ENCODE data around the gene CAMK2B. TPM values are rescaled to one million over a fixed set of nuclear protein-coding genes. Genes with fewer than 3 reads are reported as not detected.

The CAMK2B gene
- total and polyA plus RNA-seq, 2 experiments from 2014 or later, result not detected

DNA sequence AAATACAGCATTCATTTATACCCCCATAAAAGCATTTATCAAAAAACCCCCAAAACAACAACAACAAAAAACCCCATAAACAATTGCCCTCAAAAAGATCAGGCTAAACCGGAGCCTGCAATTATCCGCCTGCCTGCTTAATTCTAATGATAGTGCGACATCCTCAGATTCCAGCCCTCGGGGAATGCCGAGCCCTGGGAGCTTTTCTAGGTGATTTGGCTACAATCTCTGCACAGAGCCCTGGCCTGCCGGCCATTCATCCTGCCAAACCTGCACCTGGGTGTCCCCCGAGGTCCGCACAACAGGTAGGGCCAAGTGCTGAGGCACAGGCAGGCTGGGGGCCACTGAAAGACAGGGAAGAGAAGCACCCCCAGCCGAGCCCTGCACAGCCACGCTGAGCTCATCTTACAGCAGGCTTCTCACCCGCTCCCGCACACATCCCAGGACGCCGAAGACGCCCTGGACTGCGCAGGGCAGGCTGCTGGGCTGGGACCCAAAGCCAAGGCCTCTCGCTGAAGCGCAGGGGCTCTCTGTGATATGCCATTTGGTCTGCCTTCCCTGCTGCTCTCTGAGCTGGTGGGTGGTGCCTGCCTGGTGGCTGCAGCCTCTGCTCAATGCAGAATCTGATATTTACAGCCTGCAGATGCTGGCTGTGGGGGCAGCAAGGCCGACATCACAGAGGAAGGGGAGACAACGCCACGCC, 57.5 kb downstream of the CAMK2B start:
- Histone ChIP-seq H3K27ac (ENCODE audit: low read depth) (no peak overlapping the region), H3F3A (replicated peaks; ENCODE audit: low read depth) (no peaks in the 10 kb centered on the region), H2AFZ (peak overlapping the region; percentile 56), H3K4me3 (no peak overlapping the region), H3K4me2 (no peak overlapping the region), H3K79me2 (replicated peaks; ENCODE audit: insufficient read depth) (no peaks in the 10 kb centered on the region), H3K36me3 (ENCODE audit: insufficient read depth) (no peaks in the 10 kb centered on the region), H3K9me2 (ENCODE audit: insufficient read depth) (no peaks in the 10 kb centered on the region), H3K4me1 (ENCODE audit: insufficient read depth) (no peaks in the 10 kb centered on the region), H3K27me3 (ENCODE audit: insufficient read depth) (no peaks in the 10 kb centered on the region), H4K20me1 (replicated peaks; ENCODE audit: insufficient read depth) (no peaks in the 10 kb centered on the region)
- no peak overlapping the region for H3K27ac Mint-ChIP-seq
- DNase-seq (ENCODE audit: low spot score) (no peak), ATAC-seq (peak; percentile 40)
- H3K4me3 Mint-ChIP-seq, result no peak overlapping the region
- peaks cover 9% of the 10 kb centered on the region for H3K27me3 Mint-ChIP-seq (ENCODE audit: insufficient read depth, low read depth, poor library complexity)
- H3K36me3 Mint-ChIP-seq (ENCODE audit: low read depth), result no peaks in the 10 kb centered on the region
- peaks cover 15% of the 10 kb centered on the region for H3K4me1 Mint-ChIP-seq
- TF ChIP-seq ZNF114 (CRISPR knock-in tag; IDR thresholded peaks at IDR 0.05) (no peak), JUNB (IDR thresholded peaks at IDR 0.05; ENCODE audit: unreplicated experiment) (no peak), ZNF331 (CRISPR knock-in tag; IDR thresholded peaks at IDR 0.05; ENCODE audit: low read depth) (no peak), EZH2 (IDR thresholded peaks at IDR 0.05; ENCODE audit: low read depth, unreplicated experiment) (no peak)
- no peaks in the 10 kb centered on the region for H3K9me3 Mint-ChIP-seq

DNA sequence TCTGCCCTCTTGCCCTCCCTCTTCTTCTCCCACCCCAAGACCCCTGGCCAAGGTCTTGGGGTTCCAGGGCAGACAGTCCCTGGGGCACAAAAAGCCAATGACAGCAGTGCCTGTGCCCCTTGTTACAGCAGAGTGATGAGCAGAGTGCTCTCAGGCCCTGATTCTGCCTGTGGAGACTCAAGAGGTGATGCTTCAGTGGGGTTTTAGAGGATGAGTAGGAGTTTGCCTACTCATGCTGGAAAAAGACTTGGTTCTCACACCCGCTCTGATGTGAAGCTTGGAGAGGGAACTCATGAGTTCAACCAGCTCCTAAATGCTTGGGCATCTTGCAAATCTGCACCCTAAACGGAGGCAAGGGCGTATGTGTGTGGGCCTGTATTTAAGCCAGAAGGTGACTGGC, 58.2 kb downstream of the CAMK2B start:
- H3K27ac Mint-ChIP-seq, result no peak overlapping the region
- no peak overlapping the region for H3K4me3 Mint-ChIP-seq

More for the DNA sequence above, 58.2 kb downstream of the CAMK2B start:
- H3K9me2 ChIP-seq (ENCODE audit: insufficient read depth), result no peaks in the 10 kb centered on the region
- H3K4me3 ChIP-seq, result no peak overlapping the region
- TF ChIP-seq EZH2phosphoT487 (IDR thresholded peaks at IDR 0.05; ENCODE audit: unreplicated experiment) (no peak), CTCF (conservative IDR thresholded peaks at IDR 0.05; ENCODE audit: low read depth in 2 of 2) (no peak), JUNB (IDR thresholded peaks at IDR 0.05; ENCODE audit: unreplicated experiment) (no peak), STAT1 (IDR thresholded peaks at IDR 0.05; ENCODE audit: unreplicated experiment) (no peak), POLR2AphosphoS5 (IDR thresholded peaks at IDR 0.05; ENCODE audit: low read depth) (no peak), REST (IDR thresholded peaks at IDR 0.05; ENCODE audit: unreplicated experiment) (no peak), ZNF331 (CRISPR knock-in tag; IDR thresholded peaks at IDR 0.05; ENCODE audit: low read depth) (no peak), ZNF114 (CRISPR knock-in tag; IDR thresholded peaks at IDR 0.05) (no peak)
- TF ChIP-seq, protein P1, sequence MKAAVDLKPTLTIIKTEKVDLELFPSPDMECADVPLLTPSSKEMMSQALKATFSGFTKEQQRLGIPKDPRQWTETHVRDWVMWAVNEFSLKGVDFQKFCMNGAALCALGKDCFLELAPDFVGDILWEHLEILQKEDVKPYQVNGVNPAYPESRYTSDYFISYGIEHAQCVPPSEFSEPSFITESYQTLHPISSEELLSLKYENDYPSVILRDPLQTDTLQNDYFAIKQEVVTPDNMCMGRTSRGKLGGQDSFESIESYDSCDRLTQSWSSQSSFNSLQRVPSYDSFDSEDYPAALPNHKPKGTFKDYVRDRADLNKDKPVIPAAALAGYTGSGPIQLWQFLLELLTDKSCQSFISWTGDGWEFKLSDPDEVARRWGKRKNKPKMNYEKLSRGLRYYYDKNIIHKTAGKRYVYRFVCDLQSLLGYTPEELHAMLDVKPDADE (IDR thresholded peaks at IDR 0.05), result no peak
- H3K4me1 ChIP-seq (ENCODE audit: insufficient read depth), result no peaks in the 10 kb centered on the region
- no peak overlapping the region for H3K4me2 ChIP-seq
- Mint-ChIP-seq H3K27me3 (ENCODE audit: insufficient read depth, low read depth, poor library complexity) (peaks cover 11% of the 10 kb centered on the region), H3K36me3 (ENCODE audit: low read depth) (no peaks in the 10 kb centered on the region), H3K4me1 (peaks cover 20% of the 10 kb centered on the region), H3K9me3 (no peaks in the 10 kb centered on the region)
- H3K27me3 ChIP-seq (ENCODE audit: insufficient read depth), result no peaks in the 10 kb centered on the region
- H4K20me1 ChIP-seq (replicated peaks; ENCODE audit: insufficient read depth), result no peaks in the 10 kb centered on the region
- no peak overlapping the region for H2AFZ ChIP-seq
- no peak for DNase-seq (ENCODE audit: low spot score)
- no peak for ATAC-seq
- no peaks in the 10 kb centered on the region for H3K36me3 ChIP-seq (ENCODE audit: insufficient read depth)
- H3F3A ChIP-seq (replicated peaks; ENCODE audit: low read depth), result no peaks in the 10 kb centered on the region
- H3K27ac ChIP-seq (ENCODE audit: low read depth), result no peak overlapping the region
- no peaks in the 10 kb centered on the region for H3K79me2 ChIP-seq (replicated peaks; ENCODE audit: insufficient read depth)

Data from GM23338 (cell line).